ENCODE measurements around the gene TMEM236.

DNA sequence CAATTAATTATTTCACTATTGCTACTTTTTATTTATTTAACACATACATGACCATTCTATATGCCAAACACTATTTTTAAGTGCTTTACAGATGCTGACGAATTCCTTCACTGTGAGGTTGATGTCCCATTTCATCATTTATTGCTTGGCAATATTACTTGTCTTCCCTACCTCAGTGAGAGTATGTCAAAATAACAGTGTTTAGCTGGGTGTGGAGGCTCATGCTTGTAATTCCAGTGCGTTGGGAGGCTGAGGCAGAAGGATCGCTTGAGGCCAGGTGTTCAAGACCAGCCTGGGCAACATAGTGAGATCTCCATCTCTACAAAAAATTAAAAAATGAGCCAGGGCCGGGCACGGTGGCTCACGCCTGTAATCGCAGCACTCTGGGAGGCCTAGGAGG, 37.4 kb downstream of the TMEM236 start:
- TF ChIP-seq CTCF (conservative IDR thresholded peaks at IDR 0.05), result no peak
- TF ChIP-seq EZH2 (IDR thresholded peaks at IDR 0.05; ENCODE audit: low read depth), result no peak

Data from PC-9 (cell line).